ENCODE data around the gene PMS2. TPM values are rescaled to one million over a fixed set of nuclear protein-coding genes. Genes with fewer than 3 reads are reported as not detected.
"Not testable (repeated sequence)": the region's sequence is repeated elsewhere in the genome, so short reads cannot be mapped to it uniquely, and the experiment has no call there.

PMS2 gene
- total and polyA plus RNA-seq, 9 of the 15 experiments (the other 6 are each of a cell fraction or from before 2014, with no cell fraction given): 4.9 to 27.6 (median 16.5) TPM

DNA sequence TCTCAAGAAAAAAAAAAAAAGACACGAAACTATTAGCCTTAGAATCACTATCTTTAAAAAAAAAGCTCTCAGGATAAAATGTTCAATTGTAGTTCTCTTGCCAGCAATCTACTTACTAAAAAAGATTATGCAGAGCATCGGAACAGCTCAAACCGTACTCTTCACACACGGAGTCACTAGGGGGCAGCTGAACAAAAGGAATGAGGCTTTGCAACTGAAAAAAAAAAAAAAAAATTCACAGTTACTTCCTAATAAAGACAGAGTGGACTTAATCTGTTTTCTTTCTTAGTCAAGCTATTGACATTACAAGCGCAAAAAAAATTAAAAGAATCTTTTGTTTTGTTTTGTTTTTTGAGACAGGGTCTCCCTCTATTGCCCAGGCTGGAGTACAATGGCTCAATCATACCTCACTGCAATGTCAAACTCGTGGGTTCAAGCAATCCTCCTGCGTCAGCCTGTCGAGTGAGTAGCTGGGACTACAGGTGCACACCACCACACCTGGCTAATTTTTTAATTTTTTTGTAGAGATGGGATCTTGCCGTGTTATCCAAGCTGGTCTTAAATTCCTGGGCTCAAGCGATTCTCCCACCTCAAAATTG lies 11.5 kb downstream of the PMS2 start (continued):
- TF ChIP-seq REST (IDR thresholded peaks at IDR 0.05; ENCODE audit: borderline replicate concordance): peak; percentile 86
- no peak for TF ChIP-seq REST (CRISPR knock-in tag; IDR thresholded peaks at IDR 0.05; ENCODE audit: low read depth)

DNA sequence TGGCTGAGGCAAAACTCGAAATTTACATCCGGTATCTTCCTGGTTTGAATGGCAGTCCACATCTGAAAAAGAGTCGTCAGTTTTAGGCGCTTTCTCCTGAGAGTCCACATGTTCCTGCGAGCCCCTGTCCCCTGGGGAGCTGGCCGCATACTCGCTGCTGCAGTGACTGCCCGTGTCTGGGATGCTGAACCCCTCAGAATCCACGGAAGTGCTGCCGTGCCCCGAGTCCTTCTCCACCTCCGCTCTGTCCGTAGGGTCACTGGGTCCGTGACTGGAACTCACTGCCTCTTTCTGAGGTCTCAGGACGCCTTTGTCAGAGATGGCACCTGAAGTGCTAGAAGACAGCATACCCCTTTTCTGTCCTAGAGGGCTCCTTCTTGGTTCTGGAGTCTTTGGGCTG lies 21.8 kb downstream of the PMS2 start:
- H3K9me3 ChIP-seq (replicated peaks; ENCODE audit: control insufficient read depth, insufficient read depth, low read depth, low read length); POLR2A ChIA-PET; intact Hi-C loops (cut with micrococcal nuclease); DNase-seq (ENCODE audit: extremely low read depth in 1 of 4, low spot score in 3 of 4); H3K27ac ChIP-seq (ENCODE audit: extremely low read depth, low read depth, low read length); H3K9me1 ChIP-seq (ENCODE audit: control insufficient read depth, insufficient read depth, low read length); H3K4me1 ChIP-seq (replicated peaks in 1 of 2; ENCODE audit: control insufficient read depth in 2 of 2, insufficient read depth in 2 of 2, low read length in 2 of 2); H3K9ac ChIP-seq (ENCODE audit: insufficient read depth in 1 of 2, low read depth in 2 of 2, low read length in 2 of 2); H3K79me2 ChIP-seq (ENCODE audit: control insufficient read depth, insufficient read depth, low read length); H2AFZ ChIP-seq (ENCODE audit: low read depth, low read length); H3K4me3 ChIP-seq; CTCF ChIA-PET (ENCODE audit: low intra/inter-chr PET ratio); H3K27me3 ChIP-seq (ENCODE audit: control insufficient read depth in 2 of 2, insufficient read depth in 2 of 2, low read length in 2 of 2); H3K4me2 ChIP-seq (ENCODE audit: insufficient read depth, low read length); FAIRE-seq; ATAC-seq; H4K20me1 ChIP-seq (replicated peaks; ENCODE audit: control insufficient read depth, insufficient read depth, low read length): not testable (repeated sequence)
- in situ Hi-C loops (cut with MboI): loop anchor here (25.0 kb wide), 1 partner anchor 125 kb away; no protein-coding TSS in a partner anchor
- 94% methylated on average over 15 of the region's 15 CpGs for WGBS (ENCODE audit: insufficient coverage, low coverage, missing lambda C conversion rate)
- TSS peak; percentile 51 for BruUV-seq (replicated peaks)
- H3K36me3 ChIP-seq (ENCODE audit: control insufficient read depth, insufficient read depth, low read length): peaks cover 32% of the 10 kb centered on the region; the same call in 2 of the 3 replicates

- FAIRE-seq; H3K79me2 ChIP-seq (ENCODE audit: control insufficient read depth, insufficient read depth, low read length); H3K4me1 ChIP-seq (replicated peaks in 1 of 2; ENCODE audit: control insufficient read depth in 2 of 2, insufficient read depth in 2 of 2, low read length in 2 of 2); H2AFZ ChIP-seq (ENCODE audit: low read depth, low read length); H4K20me1 ChIP-seq (replicated peaks; ENCODE audit: control insufficient read depth, insufficient read depth, low read length); H3K9me1 ChIP-seq (ENCODE audit: control insufficient read depth, insufficient read depth, low read length); POLR2A ChIA-PET; ATAC-seq; H3K9ac ChIP-seq (ENCODE audit: insufficient read depth in 1 of 2, low read depth in 2 of 2, low read length in 2 of 2); H3K9me3 ChIP-seq (replicated peaks; ENCODE audit: control insufficient read depth, insufficient read depth, low read depth, low read length); H3K4me3 ChIP-seq; H3K27ac ChIP-seq (ENCODE audit: extremely low read depth, low read depth, low read length); H3K27me3 ChIP-seq (ENCODE audit: control insufficient read depth in 2 of 2, insufficient read depth in 2 of 2, low read length in 2 of 2); H3K36me3 ChIP-seq (ENCODE audit: control insufficient read depth, insufficient read depth, low read length); H3K4me2 ChIP-seq (ENCODE audit: insufficient read depth, low read length); intact Hi-C loops (cut with micrococcal nuclease); DNase-seq (ENCODE audit: extremely low read depth in 1 of 4, low spot score in 3 of 4): not testable (repeated sequence)
- in situ Hi-C loops (cut with MboI): loop anchor here (5.0 to 25.0 kb wide), 2 partner anchors 117 to 763 kb away; no protein-coding TSS in a partner anchor
- WGBS (ENCODE audit: insufficient coverage, low coverage, missing lambda C conversion rate): 88% methylated on average over 1 of the region's 12 CpGs
- TSS peak; percentile 41 for BruUV-seq (replicated peaks)
- CTCF ChIA-PET (ENCODE audit: low intra/inter-chr PET ratio): interaction anchor here (0.6 kb wide), 1 partner anchor 1277 kb away, joined by 4 read pairs; no protein-coding TSS in a partner anchor
These were observed 29.1 kb downstream of the PMS2 start for GRCh38 chr7:5979680-5980314.
